Smooth muscle cell of bladder (primary cell): ENCODE data around the gene ERCC8. TPM values are rescaled to one million over a fixed set of nuclear protein-coding genes. Genes with fewer than 3 reads are reported as not detected.

Experiments used
- total RNA-seq: library from RNA; depleted of rRNA; stranded (reverse); fragments of >200 nt; gene quantifications from 2 replicates; pipeline ENCODE4 v1.2.3, GENCODE V29; 2014

Gene ERCC8
- 14.1 and 15.6 TPM in 2 replicates for total RNA-seq

DNA sequence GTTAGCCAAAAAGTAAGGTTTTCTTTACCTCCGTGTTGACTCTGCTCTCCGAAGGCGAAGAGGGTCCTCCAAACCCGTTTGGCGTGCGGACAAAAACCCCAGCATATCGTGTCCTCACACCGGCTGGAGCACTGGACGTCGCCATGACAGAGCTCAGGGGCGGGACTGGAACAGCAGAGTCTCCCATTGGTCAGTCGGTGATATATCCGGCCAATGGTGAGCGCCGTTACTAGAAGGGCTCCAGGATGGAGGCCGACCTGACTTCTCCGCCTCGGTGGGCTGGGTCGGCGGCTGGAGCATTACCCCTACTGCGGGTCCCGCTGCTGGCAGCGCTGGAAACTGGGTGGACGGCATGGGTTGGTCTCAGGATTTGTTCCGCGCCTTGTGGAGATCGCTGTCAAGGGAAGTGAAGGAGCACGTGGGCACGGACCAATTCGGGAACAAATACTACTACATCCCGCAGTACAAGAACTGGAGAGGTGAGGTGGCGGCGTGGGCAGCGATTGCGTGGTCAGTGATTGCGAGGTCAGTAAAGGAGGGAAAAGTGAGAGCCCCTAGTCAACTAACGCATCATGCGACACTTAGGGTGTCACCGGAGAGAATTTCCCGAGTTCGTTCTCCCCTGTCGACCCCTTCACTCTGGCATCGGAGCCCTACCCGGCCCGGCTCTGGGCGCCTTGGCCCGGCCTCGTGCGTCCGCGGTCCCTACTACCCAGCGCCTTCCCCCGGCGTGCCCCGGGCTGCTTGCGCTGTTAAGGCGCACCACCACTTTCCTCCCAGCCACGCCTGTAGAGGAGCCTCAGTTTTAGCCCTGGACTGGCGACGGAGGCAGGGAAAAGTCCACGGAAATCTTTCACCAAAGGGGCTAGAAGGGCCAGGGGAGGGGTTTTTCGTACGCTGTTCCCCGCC is at the start of gene ERCC8, which contains the start of gene NDUFAF2:
ERCC8 (minus strand) TSS at position 167 of the 909 bp plus-strand sequence; CDS start at position 105, 62 bp downstream.
NDUFAF2 (plus strand) TSS at position 302 of the 909 bp plus-strand sequence; CDS start at position 353, 51 bp downstream.

GRCh38 chr5:60843936-60844905 is 100.6 kb downstream of the ERCC8 start, which contains the start of gene ELOVL7:
Gene ELOVL7 (minus strand): TSS chr5:60844269. CDS start chr5:60787397, 56,872 bp downstream.

Other genes with a start within 250 kb of the ERCC8 start
- 1.1 and 1.6 TPM in 2 replicates for gene DEPDC1B, start 244.9 kb downstream of the ERCC8 start, total RNA-seq
- under 0.01 and 0.09 TPM in 2 replicates for gene ELOVL7, start 100.8 kb downstream of the ERCC8 start, total RNA-seq
- 35.0 and 36.2 TPM in 2 replicates for gene NDUFAF2, start 135 bp upstream of the ERCC8 start, total RNA-seq
- gene SMIM15, start 217.4 kb upstream of the ERCC8 start, total RNA-seq: 43.4 and 63.7 TPM in 2 replicates